Heart left ventricle (tissue), 13 donors: Measurements from ENCODE around the gene SESN2.

Source experiments
- POLR2A ChIP-seq, 2 donors: fragments of 450-650 bp; IDR thresholded peaks; one replicate each; pipeline ENCODE4 v1.6.1; 2017; ENCODE audit warnings: antibody characterized with exemption in 2 of 2, mild to moderate bottlenecking in 2 of 2, moderate library complexity in 2 of 2
- TF ChIP-seq, protein P1 (sequence below), 12 donors: fragments of 200-600 bp; sonication (generic) in 4 of 12; IDR thresholded peaks; one replicate each; pipeline versions ENCODE4 v1.5.0 to v1.8.0; 2018 to 2022; ENCODE audit warnings: antibody characterized with exemption in 12 of 12, mild to moderate bottlenecking in 5 of 12
- donor health status: ischemic (EF 13 %, LVEDD 7.1; RV severe dilation, severe dysfunction).
- donor health status: DM: no; HTN: yes; CAD: no.
- donor health status: DM: no; HTN: no; CAD: no.
- donor health status: ischemic (EF 25% LVEDD 6.9; RV normal size, moderate dysfunction).
- donor health status: ischemic (EF 25% LVEDD 5.7; RV mildly dilated, moderate dysfunction).
- donor health status: ischemic (EF 35%, LVEDD 5.7; RV mildly dilated, moderate dysfunction).
- donor health status: nonischemic (EF 11% LVEDD 7.7; RV severe dilation, severe dysfunction).
- donor health status: DM: yes; HTN: yes; CAD: no.
- donor health status: PGD.
- donor health status: ischemic (EF 29% LVEDD 5.4; RV normal size, mild dysfunction).
- donor health status: nonischemic (EF 23%, LVEDD 6.1; RV moderate dilation, normal function).

DNA sequence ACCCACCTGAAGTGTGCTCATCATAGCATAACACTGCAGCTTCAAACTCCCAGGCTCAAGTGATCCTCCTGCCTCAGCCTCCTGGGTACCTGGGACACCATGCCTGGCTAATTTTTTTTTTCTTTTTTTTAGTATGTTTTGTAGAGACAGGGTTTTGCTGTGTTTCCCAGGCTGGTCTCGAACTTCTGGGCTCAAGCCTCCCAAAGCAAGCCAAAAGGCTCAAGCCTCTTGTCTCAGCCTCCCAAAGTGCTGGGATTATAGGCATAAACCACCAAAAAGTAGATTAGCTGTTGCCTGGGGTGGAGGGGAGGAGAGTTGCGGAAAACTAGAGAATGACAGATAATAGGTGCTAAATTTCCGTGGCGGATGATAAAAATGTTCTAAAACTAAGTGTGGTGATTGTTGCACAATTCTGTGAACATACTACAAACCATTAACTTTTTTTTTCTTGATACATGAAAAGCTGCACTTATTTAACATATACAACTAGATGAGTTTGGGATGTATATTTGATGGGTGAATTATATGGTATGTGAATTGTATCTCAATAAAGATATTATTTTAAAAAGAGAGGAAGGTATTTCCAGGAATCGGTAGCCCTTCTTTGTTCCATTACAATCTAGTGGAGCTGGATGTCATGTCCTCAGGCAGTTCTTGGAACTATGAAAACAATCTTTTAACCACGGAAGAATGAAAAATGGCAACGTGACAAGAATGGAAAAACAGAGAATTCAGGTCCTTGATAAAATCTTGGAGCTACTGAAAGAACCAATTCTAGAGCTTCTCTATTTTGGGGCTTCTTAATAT, 42.3 kb downstream of the SESN2 start:
- TF ChIP-seq, protein P1, sequence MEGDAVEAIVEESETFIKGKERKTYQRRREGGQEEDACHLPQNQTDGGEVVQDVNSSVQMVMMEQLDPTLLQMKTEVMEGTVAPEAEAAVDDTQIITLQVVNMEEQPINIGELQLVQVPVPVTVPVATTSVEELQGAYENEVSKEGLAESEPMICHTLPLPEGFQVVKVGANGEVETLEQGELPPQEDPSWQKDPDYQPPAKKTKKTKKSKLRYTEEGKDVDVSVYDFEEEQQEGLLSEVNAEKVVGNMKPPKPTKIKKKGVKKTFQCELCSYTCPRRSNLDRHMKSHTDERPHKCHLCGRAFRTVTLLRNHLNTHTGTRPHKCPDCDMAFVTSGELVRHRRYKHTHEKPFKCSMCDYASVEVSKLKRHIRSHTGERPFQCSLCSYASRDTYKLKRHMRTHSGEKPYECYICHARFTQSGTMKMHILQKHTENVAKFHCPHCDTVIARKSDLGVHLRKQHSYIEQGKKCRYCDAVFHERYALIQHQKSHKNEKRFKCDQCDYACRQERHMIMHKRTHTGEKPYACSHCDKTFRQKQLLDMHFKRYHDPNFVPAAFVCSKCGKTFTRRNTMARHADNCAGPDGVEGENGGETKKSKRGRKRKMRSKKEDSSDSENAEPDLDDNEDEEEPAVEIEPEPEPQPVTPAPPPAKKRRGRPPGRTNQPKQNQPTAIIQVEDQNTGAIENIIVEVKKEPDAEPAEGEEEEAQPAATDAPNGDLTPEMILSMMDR (IDR thresholded peaks at IDR 0.05), result no peak
- no peak for TF ChIP-seq POLR2A (IDR thresholded peaks at IDR 0.05)
